ENCODE data around the gene OPCML. TPM values are rescaled to one million over a fixed set of nuclear protein-coding genes. Genes with fewer than 3 reads are reported as not detected.
A peak's percentile ranks its signal among the peaks of the same experiment; 100 is the strongest.

OPCML gene
- total RNA-seq, 1 donor from 2014 or later = 0.12 TPM

GRCh38 chr11:132447761-132448160 is 1084.5 kb downstream of the OPCML start:
- Histone ChIP-seq H3K4me1 (no peaks in the 10 kb centered on the region), H3K9me3 (no peaks in the 10 kb centered on the region), H3K36me3 (no peaks in the 10 kb centered on the region), H3K4me3 (no peak overlapping the region), H3K27me3 (ENCODE audit: low read depth) (peaks cover 4% of the 10 kb centered on the region), H3K27ac (no peak overlapping the region)
- ATAC-seq = no peak
- TF ChIP-seq CTCF (IDR thresholded peaks at IDR 0.05) = no peak
- DNase-seq = no peak
- intact Hi-C loops (cut with DNase I) = no loop called here

DNA sequence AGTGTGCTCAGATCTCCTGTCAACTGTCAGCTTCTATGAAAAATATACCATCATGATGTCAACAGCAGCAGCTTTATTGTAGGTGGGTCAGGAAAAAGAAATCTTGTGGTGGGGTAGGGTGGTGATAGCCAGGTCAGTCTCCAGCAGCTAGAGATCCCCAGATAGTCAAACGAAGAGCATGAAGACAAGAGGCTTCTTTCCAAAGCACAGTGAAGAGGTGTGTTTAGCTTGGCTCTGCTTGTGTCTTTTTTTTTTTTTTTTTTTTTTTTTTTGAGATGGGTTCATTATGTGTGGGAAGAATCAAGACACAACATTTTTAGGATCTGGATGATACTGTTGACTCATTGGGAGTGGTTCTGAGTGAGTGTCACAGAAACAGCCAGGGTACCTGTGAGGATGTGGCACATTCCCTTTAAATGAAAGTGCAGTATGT is 1086.4 kb downstream of the OPCML start:
- intact Hi-C loops (cut with DNase I) = no loop called here
- TF ChIP-seq CTCF (IDR thresholded peaks at IDR 0.05) = no peak
- Histone ChIP-seq H3K4me3 (no peak overlapping the region), H3K9me3 (no peaks in the 10 kb centered on the region), H3K36me3 (no peaks in the 10 kb centered on the region), H3K27me3 (ENCODE audit: low read depth) (peaks cover 4% of the 10 kb centered on the region), H3K4me1 (no peaks in the 10 kb centered on the region), H3K27ac (no peak overlapping the region)
- no peak for DNase-seq
- ATAC-seq = no peak

DNA sequence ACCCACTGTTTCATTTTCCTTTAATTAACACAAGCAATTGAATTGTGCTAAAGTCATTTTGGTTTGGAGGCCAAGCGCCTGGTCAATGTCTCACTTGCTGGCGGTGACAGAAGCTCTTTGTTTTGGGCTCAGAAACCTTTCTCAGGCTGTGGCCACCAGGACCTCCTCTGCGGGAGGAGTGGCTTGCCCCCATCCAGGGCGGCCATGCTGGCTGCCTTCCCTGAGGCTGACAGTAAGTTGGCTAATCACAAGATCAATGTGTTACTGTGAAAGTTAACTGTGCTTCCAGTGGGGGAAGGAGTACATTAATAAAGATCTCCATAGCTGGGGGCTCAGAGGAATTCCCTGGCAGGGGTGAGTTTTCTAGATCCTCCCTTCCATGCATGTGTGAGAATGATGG is 1087.4 kb downstream of the OPCML start:
- Histone ChIP-seq H3K4me1 (no peaks in the 10 kb centered on the region), H3K4me3 (no peak overlapping the region), H3K27me3 (ENCODE audit: low read depth) (peaks cover 4% of the 10 kb centered on the region), H3K9me3 (no peaks in the 10 kb centered on the region), H3K36me3 (no peaks in the 10 kb centered on the region), H3K27ac (no peak overlapping the region)
- ATAC-seq (no peak), DNase-seq (no peak)
- intact Hi-C loops (cut with DNase I) = no loop called here
- no peak for TF ChIP-seq CTCF (IDR thresholded peaks at IDR 0.05)

DNA sequence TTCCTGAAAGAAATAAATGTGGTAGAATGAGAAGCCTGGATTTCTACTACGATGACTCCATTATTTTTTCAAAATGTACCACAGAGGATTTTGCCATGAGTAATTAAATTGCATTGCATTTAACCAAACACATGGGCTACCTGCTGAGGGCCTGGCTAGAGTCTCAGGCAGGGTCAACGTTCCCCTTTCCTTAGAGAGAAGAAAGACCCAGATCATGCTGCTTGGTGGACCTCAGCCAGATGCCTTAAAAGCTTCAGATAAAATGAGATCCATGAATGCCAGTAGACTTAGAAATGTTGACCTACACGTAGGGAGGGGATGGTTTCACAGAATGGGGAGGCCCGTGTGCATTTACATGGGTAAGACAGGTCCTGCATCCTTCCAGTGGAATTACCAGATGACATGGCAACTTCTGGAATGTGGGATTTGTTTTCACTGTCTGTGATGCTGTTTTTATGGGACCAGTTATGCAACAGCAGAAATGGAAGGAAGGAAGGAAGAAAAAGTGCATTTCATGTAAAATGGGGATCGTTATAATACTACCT is 1092.5 kb downstream of the OPCML start:
- H3K27ac ChIP-seq = no peak overlapping the region
- intact Hi-C loops (cut with DNase I) = no loop called here
- no peaks in the 10 kb centered on the region for H3K9me3 ChIP-seq
- H3K27me3 ChIP-seq (ENCODE audit: low read depth) = peaks cover 4% of the 10 kb centered on the region
- no peak for TF ChIP-seq CTCF (IDR thresholded peaks at IDR 0.05)
- H3K4me3 ChIP-seq = no peak overlapping the region
- no peaks in the 10 kb centered on the region for H3K36me3 ChIP-seq
- DNase-seq (no peak), ATAC-seq (no peak)
- H3K4me1 ChIP-seq = no peaks in the 10 kb centered on the region

- Histone ChIP-seq H3K9me3 (no peaks in the 10 kb centered on the region), H3K27me3 (ENCODE audit: low read depth) (no peaks in the 10 kb centered on the region), H3K27ac (no peak overlapping the region), H3K4me1 (no peaks in the 10 kb centered on the region), H3K36me3 (no peaks in the 10 kb centered on the region), H3K4me3 (no peak overlapping the region)
- intact Hi-C loops (cut with DNase I) = no loop called here
- ATAC-seq = peak in 1 of 2 donors; percentile 33
- no peak for TF ChIP-seq CTCF (IDR thresholded peaks at IDR 0.05)
- DNase-seq = no peak
These were observed 1093.9 kb downstream of the OPCML start for GRCh38 chr11:132438418-132438817.

All from lower lobe of right lung (tissue), 2 donors.